SK-N-SH treated with all-trans-retinoic acid at 6 μM for 48 hours (cell line): ENCODE measurements around the gene PGK1.
"Not testable (repeated sequence)": the region's sequence is repeated elsewhere in the genome, so short reads cannot be mapped to it uniquely, and the experiment has no call there.

Experiments
- CSDC2 ChIP-seq: fragments of 250-450 bp; sonication (Bioruptor Pico); IDR thresholded peaks from 2 replicates; pipeline ENCODE4 v1.5.0; 2020; ENCODE audit warnings: mild to moderate bottlenecking, moderate library complexity
- RARB ChIP-seq: fragments of 250-450 bp; sonication (Bioruptor Pico); IDR thresholded peaks from 2 replicates; pipeline ENCODE4 v1.8.0; 2021; ENCODE audit warnings: mild to moderate bottlenecking, moderate library complexity
- SNAI2 ChIP-seq: fragments of 250-450 bp; sonication (Bioruptor Pico); IDR thresholded peaks from 2 replicates; pipeline ENCODE4 v1.5.0; 2020; ENCODE audit warnings: mild to moderate bottlenecking, moderate library complexity
- ZFP3 ChIP-seq: fragments of 250-450 bp; sonication (Bioruptor Pico); IDR thresholded peaks from 2 replicates; pipeline ENCODE4 v1.5.0; 2020; ENCODE audit warnings: mild to moderate bottlenecking, moderate library complexity
- ZFP30 ChIP-seq: fragments of 450-650 bp; formaldehyde crosslinking; IDR thresholded peaks from 2 replicates; pipeline ENCODE4 v1.5.0; 2022; ENCODE audit warnings: mild to moderate bottlenecking, moderate library complexity
- ZNF70 ChIP-seq: fragments of 450-650 bp; formaldehyde crosslinking; IDR thresholded peaks from 2 replicates; pipeline ENCODE4 v1.5.0; 2020; ENCODE audit warnings: mild to moderate bottlenecking, moderate library complexity
- TF ChIP-seq, protein P1 (sequence below): fragments of 250-450 bp; sonication (Bioruptor Pico); IDR thresholded peaks from 2 replicates; pipeline ENCODE4 v1.5.1; 2021; ENCODE audit warnings: mild to moderate bottlenecking, moderate library complexity

DNA sequence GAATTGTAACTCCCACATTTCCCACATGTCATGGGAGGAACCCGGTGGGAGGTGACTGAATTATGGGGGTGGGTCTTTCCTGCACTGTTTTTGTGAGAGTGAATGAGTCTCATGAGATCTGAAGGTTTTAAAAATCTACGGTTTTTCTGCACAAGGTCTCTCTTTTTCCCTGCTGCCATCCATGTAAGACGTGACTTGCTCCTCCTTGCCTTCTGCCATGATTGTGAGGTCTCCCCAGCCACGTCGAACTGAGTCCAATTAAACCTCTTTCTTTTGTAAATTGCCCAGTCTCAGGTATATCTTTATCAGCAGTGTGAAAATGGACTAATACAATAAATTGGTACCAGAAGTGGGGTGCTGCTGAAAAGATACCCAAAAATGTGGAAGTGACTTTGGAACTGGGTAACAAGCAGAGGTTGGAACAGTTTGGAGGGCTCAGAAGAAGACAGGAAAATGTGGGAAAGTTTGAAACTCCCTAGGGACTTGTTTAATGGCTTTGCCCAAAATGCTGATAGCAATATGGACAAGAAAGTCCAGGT, 43.0 kb downstream of the PGK1 start:
- not testable (repeated sequence) for TF ChIP-seq ZFP3 (CRISPR knock-in tag); ZNF70 (CRISPR knock-in tag); RARB (CRISPR knock-in tag); ZFP30 (CRISPR knock-in tag); SNAI2 (CRISPR knock-in tag); CSDC2
- TF ChIP-seq, protein P1, sequence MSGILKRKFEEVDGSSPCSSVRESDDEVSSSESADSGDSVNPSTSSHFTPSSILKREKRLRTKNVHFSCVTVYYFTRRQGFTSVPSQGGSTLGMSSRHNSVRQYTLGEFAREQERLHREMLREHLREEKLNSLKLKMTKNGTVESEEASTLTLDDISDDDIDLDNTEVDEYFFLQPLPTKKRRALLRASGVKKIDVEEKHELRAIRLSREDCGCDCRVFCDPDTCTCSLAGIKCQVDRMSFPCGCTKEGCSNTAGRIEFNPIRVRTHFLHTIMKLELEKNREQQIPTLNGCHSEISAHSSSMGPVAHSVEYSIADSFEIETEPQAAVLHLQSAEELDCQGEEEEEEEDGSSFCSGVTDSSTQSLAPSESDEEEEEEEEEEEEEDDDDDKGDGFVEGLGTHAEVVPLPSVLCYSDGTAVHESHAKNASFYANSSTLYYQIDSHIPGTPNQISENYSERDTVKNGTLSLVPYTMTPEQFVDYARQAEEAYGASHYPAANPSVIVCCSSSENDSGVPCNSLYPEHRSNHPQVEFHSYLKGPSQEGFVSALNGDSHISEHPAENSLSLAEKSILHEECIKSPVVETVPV (CRISPR knock-in tag): not testable (repeated sequence)
